ENCODE results near the gene AUTS2.

Gene AUTS2

DNA sequence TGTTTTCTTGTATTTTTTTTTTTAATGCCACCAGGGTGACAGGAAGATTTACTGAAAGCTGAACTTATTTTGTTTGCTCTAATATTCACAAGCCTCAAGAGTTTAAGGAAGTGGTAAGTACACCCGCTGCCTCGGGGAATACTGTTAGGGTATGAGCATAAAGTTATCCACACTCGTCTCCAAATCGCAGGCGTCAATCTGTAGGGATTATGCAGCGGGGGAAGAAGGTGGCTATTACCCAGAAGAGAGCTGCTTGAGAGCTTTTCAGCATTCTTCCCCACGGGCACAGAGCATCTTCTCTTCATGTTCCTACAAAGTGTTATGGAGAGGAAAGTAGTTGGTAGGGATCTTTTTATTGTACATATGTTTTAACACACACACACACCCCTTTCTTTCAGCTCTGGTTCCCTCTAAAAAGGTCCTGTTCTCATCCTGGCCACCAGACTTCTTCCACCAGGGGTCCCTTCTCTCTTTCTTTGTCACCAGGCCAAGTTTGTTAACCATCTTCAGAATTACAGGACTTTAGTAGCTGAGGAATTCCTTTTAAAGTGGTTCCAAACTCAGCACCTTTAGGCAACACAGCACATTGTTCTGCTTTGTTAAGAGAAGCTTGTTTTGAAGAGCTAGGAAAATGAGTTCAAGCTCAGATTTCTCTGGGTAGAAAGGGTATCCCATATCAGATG lies 1122.1 kb downstream of the AUTS2 start:
- TF ChIP-seq, protein P1, sequence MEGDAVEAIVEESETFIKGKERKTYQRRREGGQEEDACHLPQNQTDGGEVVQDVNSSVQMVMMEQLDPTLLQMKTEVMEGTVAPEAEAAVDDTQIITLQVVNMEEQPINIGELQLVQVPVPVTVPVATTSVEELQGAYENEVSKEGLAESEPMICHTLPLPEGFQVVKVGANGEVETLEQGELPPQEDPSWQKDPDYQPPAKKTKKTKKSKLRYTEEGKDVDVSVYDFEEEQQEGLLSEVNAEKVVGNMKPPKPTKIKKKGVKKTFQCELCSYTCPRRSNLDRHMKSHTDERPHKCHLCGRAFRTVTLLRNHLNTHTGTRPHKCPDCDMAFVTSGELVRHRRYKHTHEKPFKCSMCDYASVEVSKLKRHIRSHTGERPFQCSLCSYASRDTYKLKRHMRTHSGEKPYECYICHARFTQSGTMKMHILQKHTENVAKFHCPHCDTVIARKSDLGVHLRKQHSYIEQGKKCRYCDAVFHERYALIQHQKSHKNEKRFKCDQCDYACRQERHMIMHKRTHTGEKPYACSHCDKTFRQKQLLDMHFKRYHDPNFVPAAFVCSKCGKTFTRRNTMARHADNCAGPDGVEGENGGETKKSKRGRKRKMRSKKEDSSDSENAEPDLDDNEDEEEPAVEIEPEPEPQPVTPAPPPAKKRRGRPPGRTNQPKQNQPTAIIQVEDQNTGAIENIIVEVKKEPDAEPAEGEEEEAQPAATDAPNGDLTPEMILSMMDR (IDR thresholded peaks at IDR 0.05) = no peak
- Mint-ChIP-seq H3K9me3 (peaks cover 4% of the 10 kb centered on the region), H3K4me3 (peak overlapping the region; percentile 17), H3K36me3 (ENCODE audit: low read depth) (peaks cover 69% of the 10 kb centered on the region), H3K4me1 (peaks cover 62% of the 10 kb centered on the region), H3K27me3 (ENCODE audit: low read depth, poor library complexity) (peaks cover 6% of the 10 kb centered on the region), H3K27ac (peak overlapping the region; percentile 66)
- no peak for DNase-seq

GRCh38 chr7:70721500-70721899 lies 1123.2 kb downstream of the AUTS2 start:
- H3K4me1 Mint-ChIP-seq = peaks cover 72% of the 10 kb centered on the region
- H3K27ac Mint-ChIP-seq = no peak overlapping the region
- no peaks in the 10 kb centered on the region for H3K9me3 Mint-ChIP-seq
- peaks cover 4% of the 10 kb centered on the region for H3K27me3 Mint-ChIP-seq (ENCODE audit: low read depth, poor library complexity)
- H3K4me3 Mint-ChIP-seq = no peak overlapping the region
- TF ChIP-seq, protein P1 (IDR thresholded peaks at IDR 0.05) = no peak
- no peak for DNase-seq
- peaks cover 61% of the 10 kb centered on the region for H3K36me3 Mint-ChIP-seq (ENCODE audit: low read depth)

DNA sequence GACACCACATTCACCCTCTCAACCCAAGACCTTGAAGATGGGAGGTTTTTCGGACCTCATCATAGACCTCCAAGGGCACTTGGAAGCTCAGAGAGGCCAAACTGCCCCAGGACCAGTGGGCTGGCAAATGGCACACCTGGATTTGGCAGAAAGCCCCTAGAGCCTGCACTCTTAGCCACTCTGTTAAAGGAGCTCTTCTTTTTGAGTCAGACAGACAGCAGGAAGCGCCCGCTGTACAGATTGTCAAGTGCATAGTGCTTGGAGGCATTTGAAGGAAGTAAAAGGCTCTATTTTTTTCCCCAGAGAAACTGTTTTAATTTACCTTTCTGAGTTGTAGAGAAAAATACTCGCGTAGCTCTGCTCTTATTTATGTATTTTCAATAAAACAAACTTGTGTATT lies 1125.1 kb downstream of the AUTS2 start:
- peaks cover 72% of the 10 kb centered on the region for H3K4me1 Mint-ChIP-seq
- H3K4me3 Mint-ChIP-seq = no peak overlapping the region
- H3K9me3 Mint-ChIP-seq = no peaks in the 10 kb centered on the region

GRCh38 chr7:70725448-70725847 lies 1127.2 kb downstream of the AUTS2 start:
- Mint-ChIP-seq H3K4me1 (peaks cover 63% of the 10 kb centered on the region), H3K4me3 (no peak overlapping the region), H3K27ac (no peak overlapping the region), H3K27me3 (ENCODE audit: low read depth, poor library complexity) (no peaks in the 10 kb centered on the region), H3K9me3 (peaks cover 13% of the 10 kb centered on the region), H3K36me3 (ENCODE audit: low read depth) (peaks cover 60% of the 10 kb centered on the region)
- DNase-seq = no peak
- TF ChIP-seq, protein P1 (IDR thresholded peaks at IDR 0.05) = no peak

More for the DNA sequence above, 1125.1 kb downstream of the AUTS2 start:
- TF ChIP-seq, protein P1 (IDR thresholded peaks at IDR 0.05) = no peak
- no peak for DNase-seq
- H3K27ac Mint-ChIP-seq = peak overlapping the region; percentile 61
- H3K36me3 Mint-ChIP-seq (ENCODE audit: low read depth) = peaks cover 58% of the 10 kb centered on the region
- peaks cover under 1% of the 10 kb centered on the region for H3K27me3 Mint-ChIP-seq (ENCODE audit: low read depth, poor library complexity)

- no peak overlapping the region for H3K4me3 Mint-ChIP-seq
- H3K27me3 Mint-ChIP-seq (ENCODE audit: low read depth, poor library complexity) = no peaks in the 10 kb centered on the region
- peaks cover 20% of the 10 kb centered on the region for H3K9me3 Mint-ChIP-seq
- H3K36me3 Mint-ChIP-seq (ENCODE audit: low read depth) = peaks cover 60% of the 10 kb centered on the region
- no peak overlapping the region for H3K27ac Mint-ChIP-seq
- no peak for DNase-seq
- H3K4me1 Mint-ChIP-seq = peaks cover 55% of the 10 kb centered on the region
- TF ChIP-seq, protein P1 (IDR thresholded peaks at IDR 0.05) = no peak
These were observed 1128.0 kb downstream of the AUTS2 start for GRCh38 chr7:70726294-70726693.

DNA sequence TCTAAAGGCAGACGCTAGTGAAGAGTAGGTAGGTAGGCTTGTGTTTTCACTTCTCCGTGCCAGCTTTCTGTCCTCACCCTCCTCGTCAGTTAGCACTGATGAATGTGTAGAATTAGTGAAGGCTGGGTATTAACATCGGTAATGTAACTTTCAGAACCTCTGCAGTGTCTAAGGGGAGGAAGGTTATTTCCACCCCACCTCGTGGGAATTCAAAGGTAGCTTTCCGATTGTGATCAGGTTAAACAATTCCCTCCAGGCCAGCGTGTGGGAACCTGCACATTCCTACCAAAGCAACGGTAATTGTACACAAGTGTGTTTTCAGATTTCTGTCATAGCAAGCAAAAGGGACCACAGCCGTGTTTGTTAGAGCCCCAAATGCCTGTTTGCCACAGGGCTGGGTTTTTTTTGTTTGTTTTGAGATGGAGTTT lies 1128.7 kb downstream of the AUTS2 start:
- Mint-ChIP-seq H3K27me3 (ENCODE audit: low read depth, poor library complexity) (no peaks in the 10 kb centered on the region), H3K4me3 (no peak overlapping the region), H3K36me3 (ENCODE audit: low read depth) (peaks cover 61% of the 10 kb centered on the region), H3K4me1 (peaks cover 53% of the 10 kb centered on the region), H3K9me3 (peaks cover 24% of the 10 kb centered on the region), H3K27ac (peak overlapping the region; percentile 64)
- TF ChIP-seq, protein P1 (IDR thresholded peaks at IDR 0.05) = no peak
- no peak for DNase-seq
